ENCODE data around the gene ARSB.

ARSB gene

DNA sequence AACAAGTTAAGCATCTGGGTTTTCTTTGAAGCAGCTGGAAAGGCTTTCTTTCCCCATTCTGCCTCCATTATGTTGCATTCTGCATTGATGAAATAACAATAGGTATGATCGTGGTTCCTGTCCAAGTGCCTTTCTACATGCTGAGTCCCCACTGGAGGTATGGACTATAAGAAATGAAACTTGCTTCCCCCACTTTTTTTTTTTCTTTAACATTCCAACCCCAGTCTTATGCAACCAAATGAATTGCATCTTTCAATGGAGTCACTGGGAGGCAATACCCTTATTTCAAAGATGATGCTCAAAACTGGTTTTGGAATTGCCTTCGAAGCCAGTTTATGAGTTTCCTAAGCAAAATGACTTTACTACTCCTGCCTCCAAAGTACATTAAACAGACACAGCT lies 58.9 kb downstream of the ARSB start:
- H3F3A ChIP-seq (ENCODE audit: insufficient read depth, low read length), result no peaks in the 10 kb centered on the region
- H3K9ac ChIP-seq (ENCODE audit: low read length), result no peak overlapping the region
- no peak overlapping the region for H3K4me2 ChIP-seq (ENCODE audit: low read depth, low read length)
- no peak overlapping the region for H3K4me3 ChIP-seq (ENCODE audit: low read length)
- H3K36me3 ChIP-seq (replicated peaks; ENCODE audit: insufficient read depth, low read length), result no peaks in the 10 kb centered on the region
- TF ChIP-seq EZH2 (optimal IDR thresholded peaks at IDR 0.05; ENCODE audit: low read depth, low read length) (no peak), EZH2phosphoT487 (IDR thresholded peaks at IDR 0.05; ENCODE audit: low read length) (no peak)
- TF ChIP-seq, protein P1, sequence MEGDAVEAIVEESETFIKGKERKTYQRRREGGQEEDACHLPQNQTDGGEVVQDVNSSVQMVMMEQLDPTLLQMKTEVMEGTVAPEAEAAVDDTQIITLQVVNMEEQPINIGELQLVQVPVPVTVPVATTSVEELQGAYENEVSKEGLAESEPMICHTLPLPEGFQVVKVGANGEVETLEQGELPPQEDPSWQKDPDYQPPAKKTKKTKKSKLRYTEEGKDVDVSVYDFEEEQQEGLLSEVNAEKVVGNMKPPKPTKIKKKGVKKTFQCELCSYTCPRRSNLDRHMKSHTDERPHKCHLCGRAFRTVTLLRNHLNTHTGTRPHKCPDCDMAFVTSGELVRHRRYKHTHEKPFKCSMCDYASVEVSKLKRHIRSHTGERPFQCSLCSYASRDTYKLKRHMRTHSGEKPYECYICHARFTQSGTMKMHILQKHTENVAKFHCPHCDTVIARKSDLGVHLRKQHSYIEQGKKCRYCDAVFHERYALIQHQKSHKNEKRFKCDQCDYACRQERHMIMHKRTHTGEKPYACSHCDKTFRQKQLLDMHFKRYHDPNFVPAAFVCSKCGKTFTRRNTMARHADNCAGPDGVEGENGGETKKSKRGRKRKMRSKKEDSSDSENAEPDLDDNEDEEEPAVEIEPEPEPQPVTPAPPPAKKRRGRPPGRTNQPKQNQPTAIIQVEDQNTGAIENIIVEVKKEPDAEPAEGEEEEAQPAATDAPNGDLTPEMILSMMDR (IDR thresholded peaks at IDR 0.05; ENCODE audit: low read length), result no peak
- H3K9me3 ChIP-seq (replicated peaks; ENCODE audit: insufficient read depth, low read length), result no peaks in the 10 kb centered on the region
- H3K27me3 ChIP-seq (replicated peaks; ENCODE audit: insufficient read depth, low read length), result no peaks in the 10 kb centered on the region
- H2AFZ ChIP-seq (ENCODE audit: low read length), result no peak overlapping the region
- DNase-seq, result no peak
- no peaks in the 10 kb centered on the region for H4K20me1 ChIP-seq (ENCODE audit: insufficient read depth, low read length)
- H3K79me2 ChIP-seq (ENCODE audit: low read length), result no peaks in the 10 kb centered on the region
- H3K4me1 ChIP-seq (ENCODE audit: low read length), result no peaks in the 10 kb centered on the region
- no peak overlapping the region for H3K27ac ChIP-seq (ENCODE audit: low read length)
- no peaks in the 10 kb centered on the region for H3K9me2 ChIP-seq (replicated peaks; ENCODE audit: insufficient read depth, low read length)

DNA sequence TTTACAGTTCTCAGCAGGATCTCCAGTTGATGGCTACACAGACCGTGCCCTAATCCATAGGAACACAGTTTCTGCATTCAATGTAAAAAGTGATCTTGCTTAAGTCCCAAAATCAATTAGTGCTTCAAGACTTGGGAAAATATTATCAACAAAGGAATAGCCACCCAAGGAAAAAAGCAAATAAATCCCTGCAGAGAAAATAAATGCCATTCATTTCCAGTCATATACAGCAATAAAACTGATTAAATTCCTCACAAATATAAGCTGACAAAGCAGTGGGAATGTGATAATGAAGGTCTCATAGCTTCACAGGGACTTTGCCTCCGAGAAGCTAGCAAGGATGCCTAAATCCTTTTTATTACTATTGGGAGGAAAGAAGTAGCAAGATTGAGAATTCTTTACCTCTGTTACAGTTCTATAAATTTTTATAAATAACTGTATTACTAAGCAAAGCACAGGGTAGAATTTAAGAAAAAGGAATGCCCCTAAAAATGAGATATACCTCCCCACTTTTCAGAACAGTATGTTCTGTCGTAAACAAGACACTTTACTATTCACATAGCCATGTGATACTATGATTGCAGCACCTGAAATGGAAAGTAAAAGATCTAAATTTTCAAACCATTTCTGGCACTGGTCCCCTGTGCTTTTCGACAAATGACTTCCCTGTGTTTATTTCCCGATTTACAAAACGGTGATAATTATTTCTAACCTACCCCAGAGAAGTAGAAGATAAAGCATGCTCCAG lies 59.8 kb downstream of the ARSB start:
- Histone ChIP-seq H3K4me3 (ENCODE audit: low read length) (no peak overlapping the region), H3K4me2 (ENCODE audit: low read depth, low read length) (no peak overlapping the region), H3K9ac (ENCODE audit: low read length) (no peak overlapping the region), H3K27me3 (replicated peaks; ENCODE audit: insufficient read depth, low read length) (no peaks in the 10 kb centered on the region), H3K4me1 (ENCODE audit: low read length) (no peaks in the 10 kb centered on the region), H3K27ac (ENCODE audit: low read length) (no peak overlapping the region), H3K9me2 (replicated peaks; ENCODE audit: insufficient read depth, low read length) (no peaks in the 10 kb centered on the region), H3K9me3 (replicated peaks; ENCODE audit: insufficient read depth, low read length) (no peaks in the 10 kb centered on the region), H3F3A (ENCODE audit: insufficient read depth, low read length) (no peaks in the 10 kb centered on the region), H3K79me2 (ENCODE audit: low read length) (no peaks in the 10 kb centered on the region), H2AFZ (ENCODE audit: low read length) (no peak overlapping the region), H3K36me3 (replicated peaks; ENCODE audit: insufficient read depth, low read length) (no peaks in the 10 kb centered on the region), H4K20me1 (ENCODE audit: insufficient read depth, low read length) (no peaks in the 10 kb centered on the region)
- no peak for DNase-seq
- TF ChIP-seq EZH2 (optimal IDR thresholded peaks at IDR 0.05; ENCODE audit: low read depth, low read length), result no peak
- TF ChIP-seq EZH2phosphoT487 (IDR thresholded peaks at IDR 0.05; ENCODE audit: low read length), result no peak

DNA sequence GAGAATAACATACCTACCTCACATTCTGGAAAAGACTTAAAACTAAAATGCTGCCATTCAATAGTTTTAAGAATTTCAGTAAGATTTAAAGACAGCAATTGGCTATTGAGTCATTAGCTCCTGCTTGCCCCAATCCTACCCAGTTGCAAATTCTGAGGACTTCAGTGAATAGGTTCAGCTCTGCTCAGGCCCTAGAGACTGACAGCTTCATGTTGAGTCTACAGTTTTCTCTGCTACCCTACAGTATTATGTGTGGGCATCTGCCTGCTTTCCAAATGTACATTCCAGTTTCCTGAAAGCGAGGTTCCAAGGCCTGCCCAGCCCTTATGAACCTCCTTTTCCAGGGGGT lies 61.5 kb downstream of the ARSB start:
- H3K9me3 ChIP-seq (replicated peaks; ENCODE audit: insufficient read depth, low read length), result no peaks in the 10 kb centered on the region
- H3K27ac ChIP-seq (ENCODE audit: low read length), result no peak overlapping the region
- H3F3A ChIP-seq (ENCODE audit: insufficient read depth, low read length), result no peaks in the 10 kb centered on the region
- no peak overlapping the region for H3K4me3 ChIP-seq (ENCODE audit: low read length)
- H2AFZ ChIP-seq (ENCODE audit: low read length), result no peak overlapping the region
- no peaks in the 10 kb centered on the region for H3K79me2 ChIP-seq (ENCODE audit: low read length)
- no peaks in the 10 kb centered on the region for H3K36me3 ChIP-seq (replicated peaks; ENCODE audit: insufficient read depth, low read length)
- no peaks in the 10 kb centered on the region for H3K9me2 ChIP-seq (replicated peaks; ENCODE audit: insufficient read depth, low read length)
- no peak for DNase-seq
- TF ChIP-seq EZH2phosphoT487 (IDR thresholded peaks at IDR 0.05; ENCODE audit: low read length), result no peak
- TF ChIP-seq, protein P1 (IDR thresholded peaks at IDR 0.05; ENCODE audit: low read length), result no peak
- no peaks in the 10 kb centered on the region for H3K27me3 ChIP-seq (replicated peaks; ENCODE audit: insufficient read depth, low read length)
- H3K4me2 ChIP-seq (ENCODE audit: low read depth, low read length), result no peak overlapping the region
- H4K20me1 ChIP-seq (ENCODE audit: insufficient read depth, low read length), result no peaks in the 10 kb centered on the region
- H3K4me1 ChIP-seq (ENCODE audit: low read length), result no peaks in the 10 kb centered on the region
- H3K9ac ChIP-seq (ENCODE audit: low read length), result no peak overlapping the region

DNA sequence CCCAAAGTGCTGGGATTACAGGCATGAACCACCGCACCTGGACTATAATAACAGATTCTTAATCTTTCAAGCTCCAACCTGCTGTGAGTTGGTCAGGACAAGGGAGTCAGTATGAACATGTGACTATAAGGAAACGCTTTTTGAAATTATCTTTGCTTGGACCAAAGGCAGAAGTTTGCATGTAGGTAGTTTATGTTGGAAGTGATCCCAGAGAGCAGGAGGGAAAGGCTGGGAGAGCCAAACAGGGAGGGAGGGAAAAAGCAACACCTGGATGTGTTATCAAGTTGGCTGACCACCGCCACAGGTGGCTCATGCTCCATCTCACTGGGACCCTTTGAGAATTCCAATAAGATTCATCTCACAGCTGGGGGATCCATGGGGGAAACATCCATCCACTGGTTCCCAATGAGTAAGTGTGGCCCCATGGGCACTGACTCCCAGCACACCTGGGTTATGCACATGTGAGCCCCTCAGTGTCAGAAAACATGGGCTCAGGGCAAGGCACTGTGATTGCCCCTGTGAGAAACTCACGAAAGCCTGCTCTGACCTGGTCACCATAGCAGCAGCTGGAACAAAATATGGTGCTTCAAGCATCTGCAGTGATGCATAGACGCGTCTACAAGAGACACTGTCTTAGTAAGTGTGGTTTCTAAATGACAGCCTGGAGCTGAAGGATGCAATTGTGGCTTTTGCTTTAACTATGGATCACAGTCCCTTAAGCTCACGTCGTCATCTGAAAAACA lies 62.1 kb downstream of the ARSB start:
- H3K9me2 ChIP-seq (replicated peaks; ENCODE audit: insufficient read depth, low read length), result no peaks in the 10 kb centered on the region
- no peak for DNase-seq
- no peaks in the 10 kb centered on the region for H3K36me3 ChIP-seq (replicated peaks; ENCODE audit: insufficient read depth, low read length)
- H3K79me2 ChIP-seq (ENCODE audit: low read length), result no peaks in the 10 kb centered on the region
- H3K4me1 ChIP-seq (ENCODE audit: low read length), result no peaks in the 10 kb centered on the region
- no peaks in the 10 kb centered on the region for H4K20me1 ChIP-seq (ENCODE audit: insufficient read depth, low read length)
- H3F3A ChIP-seq (ENCODE audit: insufficient read depth, low read length), result no peaks in the 10 kb centered on the region
- no peaks in the 10 kb centered on the region for H3K9me3 ChIP-seq (replicated peaks; ENCODE audit: insufficient read depth, low read length)
- H3K4me3 ChIP-seq (ENCODE audit: low read length), result no peak overlapping the region
- no peak for TF ChIP-seq EZH2phosphoT487 (IDR thresholded peaks at IDR 0.05; ENCODE audit: low read length)
- TF ChIP-seq EZH2 (optimal IDR thresholded peaks at IDR 0.05; ENCODE audit: low read depth, low read length), result no peak
- TF ChIP-seq, protein P1 (IDR thresholded peaks at IDR 0.05; ENCODE audit: low read length), result no peak
- H3K9ac ChIP-seq (ENCODE audit: low read length), result no peak overlapping the region
- no peak overlapping the region for H3K27ac ChIP-seq (ENCODE audit: low read length)
- H3K27me3 ChIP-seq (replicated peaks; ENCODE audit: insufficient read depth, low read length), result no peaks in the 10 kb centered on the region
- H2AFZ ChIP-seq (ENCODE audit: low read length), result no peak overlapping the region
- H3K4me2 ChIP-seq (ENCODE audit: low read depth, low read length), result no peak overlapping the region
